IPS-18c (cell line): ENCODE measurements around the gene FOXE1.

Experiments used
- H3K4me3 ChIP-seq: 2 replicates; pipeline ENCODE4 v1.7.0; 2013; ENCODE audit warnings: low read depth, mild to moderate bottlenecking, low read length, moderate library complexity; ENCODE audit not compliant: insufficient read depth
- H3K9me3 ChIP-seq: one replicate; pipeline ENCODE4 v1.6.1; 2013; ENCODE audit warnings: mild to moderate bottlenecking, low read length, moderate library complexity; ENCODE audit not compliant: control insufficient read depth, insufficient read depth

Gene FOXE1

DNA sequence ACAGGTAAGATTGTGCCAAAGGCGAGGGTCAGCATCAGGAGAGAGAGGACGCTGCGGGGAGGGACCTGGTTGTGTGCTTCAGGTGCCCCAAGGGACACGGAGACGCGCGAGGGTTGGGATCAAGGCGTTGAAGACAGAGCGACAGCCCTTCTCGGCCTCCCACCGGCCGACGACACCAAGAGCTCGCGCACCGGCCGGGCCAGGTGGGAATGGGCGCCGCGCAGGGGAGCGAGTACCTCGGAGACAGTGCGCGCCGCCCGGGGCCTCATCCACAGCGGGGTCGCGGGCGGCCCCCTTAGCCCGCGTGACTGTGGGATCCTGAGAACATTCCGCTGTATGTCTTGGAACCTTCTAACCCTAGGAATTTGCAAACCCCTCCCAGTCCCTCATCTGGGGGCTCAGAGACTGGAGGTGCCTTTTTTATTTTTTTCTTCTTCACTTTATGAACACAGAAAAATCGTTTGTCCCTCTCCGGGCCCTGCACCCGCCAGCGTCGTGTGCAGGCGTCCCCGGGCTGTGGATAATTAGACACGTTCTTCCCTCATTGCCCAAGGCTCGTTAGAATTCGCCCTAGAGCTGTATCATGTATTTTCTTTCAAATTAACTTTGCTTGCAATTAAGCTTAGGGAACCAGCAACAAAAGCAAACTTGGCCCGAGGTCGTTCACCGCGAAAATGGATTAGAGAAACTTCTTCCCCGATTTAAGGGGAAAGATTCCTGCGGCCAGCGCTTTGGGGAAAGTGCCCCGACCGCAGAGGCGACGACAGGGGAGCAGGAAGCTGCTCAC, 4.8 kb downstream of the FOXE1 start:
- Histone ChIP-seq H3K4me3 (peak overlapping the region; percentile 20; the same call in 1 of the 2 replicates), H3K9me3 (no peaks in the 10 kb centered on the region)

DNA sequence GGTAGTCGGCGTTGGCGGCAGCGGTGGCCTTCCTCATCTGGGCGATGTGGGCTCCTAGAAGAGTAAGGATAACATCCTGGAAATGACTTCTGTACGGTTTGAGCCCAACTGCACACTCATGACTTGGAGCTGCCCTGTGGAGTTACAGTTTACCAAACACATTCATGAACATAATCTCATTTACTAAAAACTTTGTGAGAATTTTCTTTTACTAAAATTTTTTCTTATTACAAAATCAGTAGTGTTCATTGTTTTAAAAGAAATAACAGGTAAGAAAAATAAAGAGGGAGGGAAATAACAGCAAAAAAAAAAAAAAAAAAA, 5.3 kb downstream of the FOXE1 start:
- Histone ChIP-seq H3K9me3 (no peaks in the 10 kb centered on the region), H3K4me3 (no peak overlapping the region)

DNA sequence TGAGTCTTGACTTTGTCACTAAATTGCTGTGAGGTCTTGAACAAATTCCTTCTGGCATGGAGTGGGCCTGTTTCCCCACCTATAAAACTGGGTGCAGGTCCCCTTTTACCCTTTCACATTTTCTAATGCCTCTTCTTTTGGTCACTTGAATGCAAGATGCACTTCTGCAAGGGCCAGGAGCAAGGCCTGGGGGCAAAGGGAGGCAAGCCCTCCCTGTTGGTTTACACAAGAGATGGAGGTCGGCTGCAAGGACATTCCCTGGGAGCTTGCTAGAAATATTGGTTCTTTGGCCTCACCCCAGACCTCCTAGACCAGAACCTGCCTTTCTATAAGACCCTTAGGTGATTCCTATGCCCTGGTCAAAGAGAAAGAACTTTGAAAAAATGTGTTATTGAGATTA, 5.8 kb downstream of the FOXE1 start:
- no peaks in the 10 kb centered on the region for H3K9me3 ChIP-seq
- H3K4me3 ChIP-seq = no peak overlapping the region

DNA sequence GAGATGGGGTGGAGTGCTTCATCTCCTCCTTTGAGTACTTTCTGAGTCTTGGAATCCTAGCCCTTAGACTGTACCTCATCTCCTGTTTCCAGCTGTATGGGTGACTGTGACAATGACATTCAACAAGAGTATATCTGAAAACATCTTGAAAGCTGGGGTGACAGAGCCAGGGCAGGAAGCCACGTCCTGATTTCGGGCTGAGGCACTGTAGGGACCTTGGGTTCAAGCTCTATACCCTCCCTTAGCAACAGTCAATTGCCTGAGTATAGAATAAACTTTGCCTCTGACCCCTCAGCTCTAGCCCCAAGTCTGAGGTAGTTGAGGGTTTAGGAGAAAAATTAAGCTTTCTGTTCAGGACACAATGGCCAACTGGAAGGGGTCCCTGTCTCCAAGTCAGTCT, 6.3 kb downstream of the FOXE1 start:
- Histone ChIP-seq H3K9me3 (no peaks in the 10 kb centered on the region), H3K4me3 (no peak overlapping the region)

- Histone ChIP-seq H3K9me3 (no peaks in the 10 kb centered on the region), H3K4me3 (no peak overlapping the region)
Measured at GRCh38 chr9:97860451-97861147, 7.6 kb downstream of the FOXE1 start.

DNA sequence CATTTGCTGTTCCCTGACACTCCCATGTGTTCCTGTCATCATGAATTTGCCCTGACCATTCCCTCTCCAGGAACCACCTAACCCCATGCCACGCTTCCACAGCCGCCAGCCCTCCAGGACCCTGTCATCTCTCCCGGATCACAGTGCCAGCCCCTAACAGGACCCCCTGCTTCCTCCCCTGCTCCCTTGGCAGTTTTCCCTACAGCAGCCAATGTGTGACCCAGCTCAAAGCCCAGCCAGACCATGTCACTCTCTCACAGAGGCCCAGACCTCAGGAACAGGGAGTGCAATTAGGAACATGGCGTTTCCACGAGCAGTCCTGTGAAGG, 8.1 kb downstream of the FOXE1 start:
- Histone ChIP-seq H3K4me3 (no peak overlapping the region), H3K9me3 (no peaks in the 10 kb centered on the region)

DNA sequence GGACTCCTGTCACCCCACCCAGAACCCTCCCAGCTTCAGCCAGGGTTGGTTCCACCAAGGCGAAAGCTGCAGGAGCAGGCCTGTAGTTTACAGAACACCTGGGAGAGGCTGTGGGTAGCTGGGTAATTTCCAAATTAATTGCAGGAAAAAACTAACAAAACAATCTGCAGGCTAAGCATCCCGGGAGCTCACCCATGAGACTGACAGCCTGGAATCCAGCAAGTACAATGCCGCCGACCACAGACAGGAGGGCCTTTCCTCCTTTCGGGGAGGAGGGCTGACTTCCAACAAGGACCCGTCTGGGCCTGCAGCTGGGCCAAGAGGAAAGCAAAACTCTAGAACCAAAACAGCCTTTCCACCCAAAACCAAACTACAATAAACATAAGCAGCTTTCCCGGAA, 10.3 kb downstream of the FOXE1 start:
- Histone ChIP-seq H3K4me3 (no peak overlapping the region), H3K9me3 (no peaks in the 10 kb centered on the region)

DNA sequence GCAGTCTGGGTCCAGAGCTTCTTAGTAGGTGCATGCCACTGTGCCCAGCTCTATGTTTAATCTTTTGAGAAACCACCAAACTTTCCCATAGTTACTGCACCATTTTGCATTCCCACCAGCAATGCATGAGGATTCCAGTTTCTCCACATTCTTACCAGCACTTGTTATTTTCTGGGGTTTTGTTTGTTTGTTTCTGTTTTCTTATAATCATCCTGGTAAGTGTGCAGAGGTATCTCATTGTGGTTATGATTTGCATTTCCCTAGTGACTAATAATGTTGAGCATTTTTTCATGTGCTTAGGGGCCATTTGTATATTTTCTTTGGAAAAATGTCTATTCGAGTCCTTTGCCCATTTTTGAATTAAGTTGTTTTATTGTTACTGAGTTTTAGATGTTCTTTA, 11.4 kb downstream of the FOXE1 start:
- H3K9me3 ChIP-seq = no peaks in the 10 kb centered on the region
- no peak overlapping the region for H3K4me3 ChIP-seq

DNA sequence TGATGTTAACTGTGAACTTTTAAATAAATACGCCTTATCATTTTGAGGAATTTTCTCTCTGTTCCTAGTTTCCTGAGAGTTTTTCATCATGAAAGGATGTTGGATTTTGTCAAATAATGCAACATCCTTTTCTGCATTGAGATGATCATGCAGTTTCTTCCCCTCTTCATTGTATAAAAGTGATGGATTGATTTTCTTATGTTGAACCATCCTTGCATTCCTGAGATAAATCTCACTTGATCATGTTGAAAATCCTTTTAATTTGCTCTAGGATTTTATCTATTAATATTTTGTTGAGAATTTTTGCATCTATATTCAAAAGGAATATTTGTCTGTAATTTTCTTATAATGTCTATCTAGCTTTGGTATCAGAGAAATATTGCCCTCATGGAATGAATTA, 13.3 kb downstream of the FOXE1 start:
- no peaks in the 10 kb centered on the region for H3K9me3 ChIP-seq
- no peak overlapping the region for H3K4me3 ChIP-seq

DNA sequence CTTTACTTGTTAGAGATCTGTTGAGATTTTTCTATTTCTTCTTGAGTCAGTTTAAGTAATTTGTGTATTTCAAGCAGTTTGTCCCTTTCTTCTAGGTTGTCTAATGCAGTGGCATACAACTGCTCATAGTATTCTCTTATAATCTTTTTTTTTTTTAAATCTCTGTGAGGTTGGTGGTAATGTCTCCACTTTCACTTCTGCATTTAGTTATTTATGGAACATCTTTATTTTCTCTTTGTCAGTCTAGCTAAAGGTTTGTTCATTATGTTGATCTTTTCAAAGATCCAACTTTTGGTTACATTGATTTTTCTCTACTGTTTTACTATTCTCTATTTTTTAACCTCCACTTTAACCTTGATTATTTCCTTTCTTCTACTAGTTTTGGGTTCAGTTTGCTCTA, 13.8 kb downstream of the FOXE1 start:
- Histone ChIP-seq H3K4me3 (no peak overlapping the region), H3K9me3 (no peaks in the 10 kb centered on the region)

DNA sequence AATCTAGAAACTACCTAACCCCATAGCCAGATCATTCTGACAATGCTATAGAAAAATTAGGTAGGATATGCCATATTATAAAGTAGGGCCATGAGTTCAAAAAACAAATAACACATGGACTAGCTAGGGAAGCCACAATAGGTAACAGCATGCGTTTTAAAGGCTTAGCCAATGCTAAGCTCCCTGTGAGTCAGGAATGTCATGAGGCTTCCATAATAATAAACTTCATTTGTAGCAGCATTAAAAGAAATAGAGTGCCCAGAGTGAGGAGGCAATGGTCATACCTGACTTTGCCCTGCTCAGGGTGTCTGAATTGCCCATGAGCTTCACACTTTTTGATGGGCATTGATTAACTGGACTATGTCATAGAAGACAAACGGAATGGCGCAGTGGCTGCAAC, 15.8 kb downstream of the FOXE1 start:
- Histone ChIP-seq H3K9me3 (no peaks in the 10 kb centered on the region), H3K4me3 (no peak overlapping the region)

GRCh38 chr9:97873425-97873824, 20.4 kb downstream of the FOXE1 start:
- H3K4me3 ChIP-seq = no peak overlapping the region
- no peaks in the 10 kb centered on the region for H3K9me3 ChIP-seq

DNA sequence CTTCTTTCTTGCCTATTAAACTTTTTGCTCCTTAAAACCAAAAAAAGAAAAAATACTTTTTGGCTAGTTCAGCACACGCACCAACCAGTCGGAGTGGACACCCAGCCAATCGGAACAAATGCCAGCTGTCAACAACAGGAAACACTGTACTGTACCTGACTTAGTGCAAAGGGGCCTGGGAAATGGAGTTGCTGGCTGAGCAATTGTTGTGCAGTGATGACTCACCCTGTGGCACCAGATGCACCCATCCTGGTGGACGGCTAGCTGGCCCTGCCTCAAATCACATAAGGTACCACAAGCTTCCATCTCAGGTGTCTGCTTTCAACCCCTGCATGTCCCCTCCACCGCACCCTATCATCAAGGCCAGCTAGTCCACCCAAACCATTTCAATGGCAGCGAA, 20.9 kb downstream of the FOXE1 start:
- H3K9me3 ChIP-seq = no peaks in the 10 kb centered on the region
- no peak overlapping the region for H3K4me3 ChIP-seq

GRCh38 chr9:97874624-97875023, 21.6 kb downstream of the FOXE1 start:
- Histone ChIP-seq H3K9me3 (no peaks in the 10 kb centered on the region), H3K4me3 (no peak overlapping the region)

DNA sequence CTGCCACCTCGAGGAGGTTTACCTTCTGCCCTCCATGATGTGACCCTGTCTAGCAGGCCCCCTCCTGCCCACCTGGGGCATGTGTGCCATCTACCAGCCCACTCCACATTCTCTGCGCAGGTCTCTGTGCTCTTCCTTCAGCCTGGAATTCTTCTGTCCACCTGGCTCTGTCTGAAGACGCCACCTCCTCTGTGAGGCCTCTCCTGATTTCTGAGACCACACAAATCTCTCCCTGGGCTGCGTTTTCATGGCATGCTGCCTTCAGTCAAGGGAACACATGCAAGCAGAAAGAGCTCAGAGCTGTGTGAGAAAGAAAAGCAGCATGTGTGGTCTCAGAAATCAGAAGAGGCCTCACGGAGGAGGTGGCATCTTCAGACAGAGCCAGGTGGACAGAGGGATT, 22.1 kb downstream of the FOXE1 start:
- no peaks in the 10 kb centered on the region for H3K9me3 ChIP-seq
- no peak overlapping the region for H3K4me3 ChIP-seq

- no peaks in the 10 kb centered on the region for H3K9me3 ChIP-seq
Measured at GRCh38 chr9:97876061-97876460, 23.0 kb downstream of the FOXE1 start.

DNA sequence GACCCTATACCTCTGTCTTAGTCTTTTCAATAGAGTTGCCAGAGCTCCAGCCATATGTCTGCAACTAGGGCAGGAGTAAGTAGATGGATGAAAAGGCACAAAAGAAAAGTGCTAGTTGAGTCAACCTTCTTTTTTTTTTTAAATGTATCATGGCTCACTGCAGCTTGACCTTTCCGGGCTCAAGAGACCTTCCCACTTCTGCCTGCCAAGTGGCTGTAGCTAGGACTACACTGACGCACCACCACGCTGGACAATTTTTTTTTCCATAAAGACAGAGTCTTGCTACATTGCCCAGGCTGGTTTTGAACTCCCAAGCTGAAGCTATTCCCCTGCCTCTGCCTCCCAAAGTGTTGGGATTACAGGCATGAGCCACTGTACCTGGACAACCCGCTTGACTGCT, 27.3 kb downstream of the FOXE1 start:
- no peaks in the 10 kb centered on the region for H3K9me3 ChIP-seq

More at GRCh38 chr9:97876061-97876460, 23.0 kb downstream of the FOXE1 start:
- no peak overlapping the region for H3K4me3 ChIP-seq

DNA sequence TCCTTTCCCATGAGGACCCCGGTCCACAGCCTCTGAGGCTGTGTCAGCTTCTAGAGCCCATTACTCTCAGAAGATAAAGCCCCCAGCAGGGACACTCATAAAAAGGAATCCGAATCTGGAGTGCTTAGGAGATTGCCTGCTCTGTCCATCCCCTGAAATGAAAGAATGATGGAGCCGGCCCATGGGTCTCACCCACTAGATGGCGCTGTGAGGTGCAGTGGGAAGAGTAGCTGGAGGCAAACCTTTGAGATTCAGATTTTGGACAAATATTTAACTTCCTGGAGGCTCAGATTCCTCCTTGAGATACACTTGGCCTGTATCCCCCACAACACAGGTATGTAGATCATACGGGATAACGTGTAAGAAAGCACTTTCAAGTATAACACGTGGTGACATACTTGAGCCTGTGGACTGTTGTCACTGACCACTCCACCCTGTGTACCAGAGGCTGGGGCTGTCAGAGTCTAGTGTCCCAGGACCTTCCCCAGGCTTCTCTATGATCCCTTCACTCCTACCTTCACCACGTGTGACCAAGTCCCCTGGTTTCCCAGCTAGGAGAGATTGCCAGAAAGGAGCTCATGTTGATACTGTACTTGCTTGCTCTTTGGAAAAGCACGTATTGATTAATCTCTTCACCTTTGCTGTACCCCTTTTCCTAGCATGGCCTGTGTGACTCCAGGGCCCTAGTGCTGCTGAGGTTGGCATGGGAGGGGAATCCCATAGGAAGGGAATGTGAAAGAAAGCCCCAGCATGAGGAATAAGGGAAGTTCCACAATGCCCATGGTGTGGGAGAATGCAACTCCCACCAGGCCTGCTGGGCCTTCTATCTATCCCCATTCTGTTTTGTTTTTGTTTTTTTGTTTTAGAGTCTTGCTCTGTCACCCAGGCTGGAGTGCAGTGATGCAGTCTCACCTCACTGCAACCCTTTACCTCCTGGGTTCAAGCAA, 37.2 kb downstream of the FOXE1 start:
- peaks cover 2% of the 10 kb centered on the region for H3K9me3 ChIP-seq
- no peak overlapping the region for H3K4me3 ChIP-seq

More for the DNA sequence above, 27.3 kb downstream of the FOXE1 start:
- no peak overlapping the region for H3K4me3 ChIP-seq
